Right lobe of liver (tissue), 6 donors: ENCODE measurements around the gene TPMT. TPM values are rescaled to one million over a fixed set of nuclear protein-coding genes. Genes with fewer than 3 reads are reported as not detected.

ENCODE experiments used
- ATAC-seq, 4 donors: fragments of 200-7000 bp; cut with Tn5 transposase; one replicate each; pipeline ENCODE4 v1.9.1; 2020; ENCODE audit warnings: mild to moderate bottlenecking in 4 of 4, moderate library complexity in 4 of 4
- DNase-seq, 3 donors: peaks; one replicate each; pipeline ENCODE4 v3.0.0-alpha.2; 2020
- H3K27ac ChIP-seq, 3 donors: fragments of 200-600 bp; one replicate each; pipeline ENCODE4 v1.8.0; 2022
- H3K27me3 ChIP-seq, 2 donors: fragments of 200-600 bp; one replicate each; pipeline ENCODE4 v1.8.0; 2022
- H3K36me3 ChIP-seq, 4 donors: fragments of 200-600 bp; sonication (generic) in 1 of 4; one replicate each; pipeline versions ENCODE4 v1.5.1 to v1.8.0; 2017 to 2022; ENCODE audit warnings: control low read depth in 1 of 4
- H3K4me1 ChIP-seq, 4 donors: fragments of 200-600 bp; sonication (generic) in 1 of 4; one replicate each; pipeline versions ENCODE4 v1.5.1 to v1.8.0; 2017 to 2022; ENCODE audit warnings: control low read depth in 1 of 4
- H3K4me3 ChIP-seq, 3 donors: fragments of 200-600 bp; one replicate each; pipeline ENCODE4 v1.8.0; 2022
- H3K9me3 ChIP-seq, 4 donors: fragments of 200-600 bp; sonication (generic) in 1 of 4; one replicate each; pipeline versions ENCODE4 v1.5.1 to v1.8.0; 2017 to 2022; ENCODE audit warnings: control low read depth in 1 of 4
- CTCF ChIP-seq, 4 donors: fragments of 200-600 bp in 3 of 4; fragments of 450-650 bp in 1 of 4; IDR thresholded peaks; one replicate each; pipeline versions ENCODE4 v1.5.1 to v1.8.0; 2016 to 2022; ENCODE audit warnings: antibody characterized with exemption in 4 of 4, mild to moderate bottlenecking in 2 of 4
- POLR2A ChIP-seq: fragments of 450-650 bp; IDR thresholded peaks from one replicate; pipeline ENCODE4 v1.6.1; 2017; ENCODE audit warnings: antibody characterized with exemption, mild to moderate bottlenecking
- WGBS: methylation state at CpG from one replicate; pipeline ENCODE4 v1.1.6; 2018; ENCODE audit warnings: low coverage, low lambda C conversion rate; ENCODE audit not compliant: insufficient coverage; ENCODE audit errors: missing lambda C conversion rate; 5-methylcytosine and 5-hydroxymethylcytosine counted together
- intact Hi-C, 2 donors: fragments of 100-400 bp; cut with DNase I; formaldehyde crosslinking; loops; one replicate each; pipeline versions ENCODE4 v1.11.2 to v1.14.1; 2022
- total RNA-seq, 6 experiments: library from RNA; depleted of rRNA in 2 of 6; stranded (reverse); fragments of >200 nt in 2 of 6; fragmentation: NEBNext Ultra II Directional in 3 of 6; extraction: Animal tissue kit (Norgen Biotek cat#: 25700) in 3 of 6; gene quantifications; one replicate each; pipeline versions ENCODE4 v1.1.0 to v1.2.4, GENCODE V29; 2016 to 2023
- donor health status: DM: no; HTN: yes; CAD: no.
- donor health status: DM: no; HTN: no; CAD: no.
- donor health status: DM: no; HTN: no; CAD: no.
- donor health status: DM: no; HTN: yes; CAD: no.
- donor health status: DM: no; HTN: yes; CAD: no.

The TPMT gene
- total RNA-seq, 6 experiments from 2014 or later, result 26.5 to 31.8 (median 27.7) TPM

DNA sequence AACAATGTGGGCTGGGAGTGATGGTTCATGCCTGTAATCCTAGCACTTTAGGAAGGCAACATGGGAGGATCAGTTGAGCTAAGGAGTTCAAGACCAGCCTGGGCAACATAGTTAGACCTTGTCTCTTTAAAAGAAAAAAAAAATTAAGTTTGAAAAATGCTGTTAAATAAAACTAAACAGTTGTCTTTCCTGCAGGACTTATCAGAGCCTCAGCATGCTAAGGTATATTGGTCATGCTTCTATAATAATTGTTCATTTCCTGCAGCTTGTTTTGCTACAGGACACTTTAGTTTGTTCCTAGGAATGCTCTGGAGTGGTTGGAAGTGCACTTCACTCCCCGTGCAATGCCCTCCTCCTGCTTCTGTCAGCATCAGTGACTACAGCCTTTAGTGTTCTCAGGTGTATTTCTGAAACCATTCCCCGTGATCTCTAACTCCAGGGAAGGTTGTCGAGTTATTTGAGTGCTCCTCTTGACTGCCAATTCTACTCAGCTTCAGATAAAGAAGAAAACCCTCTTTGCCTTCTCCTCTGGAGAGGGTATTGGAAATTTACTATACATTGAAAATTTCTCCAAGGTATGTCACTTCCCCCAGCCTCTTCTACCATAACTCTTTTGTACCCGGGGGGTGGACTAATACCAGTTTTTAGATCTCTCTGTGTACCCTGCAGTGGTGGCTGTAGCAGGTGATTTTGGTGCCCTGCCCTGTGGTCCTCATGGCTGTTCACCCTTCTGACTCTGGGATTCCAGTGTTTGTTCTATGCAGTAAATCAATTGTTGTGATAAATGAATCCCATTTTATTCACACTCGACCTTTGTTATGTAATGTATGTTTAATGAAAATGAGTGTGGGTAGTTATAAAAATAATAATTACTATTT, 66.2 kb downstream of the TPMT start:
- no peak for TF ChIP-seq CTCF (IDR thresholded peaks at IDR 0.05)
- no peak for TF ChIP-seq POLR2A
- no peaks in the 10 kb centered on the region for H3K4me1 ChIP-seq
- no peaks in the 10 kb centered on the region for H3K9me3 ChIP-seq
- no peaks in the 10 kb centered on the region for H3K27me3 ChIP-seq
- intact Hi-C loops, result no loop called here
- no peak for DNase-seq
- no peak for ATAC-seq
- 65% methylated on average over 5 of the region's 5 CpGs for WGBS
- no peaks in the 10 kb centered on the region for H3K36me3 ChIP-seq
- H3K4me3 ChIP-seq, result no peak overlapping the region
- H3K27ac ChIP-seq, result no peak overlapping the region

- no peak for TF ChIP-seq CTCF (IDR thresholded peaks at IDR 0.05)
- no peak for TF ChIP-seq POLR2A
- H3K4me3 ChIP-seq, result no peak overlapping the region
- DNase-seq (no peak), ATAC-seq (no peak)
- H3K27ac ChIP-seq, result no peak overlapping the region
- no peaks in the 10 kb centered on the region for H3K9me3 ChIP-seq
- no peaks in the 10 kb centered on the region for H3K36me3 ChIP-seq
- H3K4me1 ChIP-seq, result no peaks in the 10 kb centered on the region
- 86% methylated on average over 5 of the region's 5 CpGs for WGBS
- H3K27me3 ChIP-seq, result no peaks in the 10 kb centered on the region
- intact Hi-C loops, result no loop called here
Observed at GRCh38 chr6:18087396-18088165, 67.3 kb downstream of the TPMT start.

DNA sequence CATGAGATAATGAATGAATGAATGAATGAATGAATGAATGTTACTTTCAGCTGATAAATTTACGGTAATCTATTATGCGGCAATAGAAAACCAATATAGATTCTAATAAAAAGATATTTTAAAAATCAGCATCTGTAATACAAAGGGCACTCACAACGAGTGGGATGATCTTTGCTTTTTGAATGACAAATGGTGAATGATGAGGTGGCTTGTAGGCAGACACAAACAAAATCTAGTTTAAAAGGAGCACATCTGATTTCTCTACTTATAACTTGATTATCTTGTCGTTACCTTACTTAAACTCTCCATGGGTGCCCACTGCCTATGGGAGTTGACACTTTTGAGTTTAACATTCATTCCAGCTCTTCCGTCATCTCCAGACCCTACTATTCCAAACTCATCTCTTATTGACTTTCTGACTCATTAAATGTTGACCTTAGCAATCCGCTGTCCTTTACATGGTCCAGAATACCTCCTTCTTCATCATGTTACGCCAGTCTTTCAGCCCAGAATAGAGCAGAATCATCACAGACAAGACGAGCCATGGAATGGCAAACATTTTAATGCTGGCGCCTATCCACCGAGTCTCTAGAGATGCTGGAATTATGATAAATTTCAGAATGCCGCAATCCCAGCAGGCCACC, 73.7 kb downstream of the TPMT start:
- no peak overlapping the region for H3K4me3 ChIP-seq
- H3K27me3 ChIP-seq, result no peaks in the 10 kb centered on the region
- no peak for TF ChIP-seq POLR2A
- TF ChIP-seq CTCF (IDR thresholded peaks at IDR 0.05), result no peak
- H3K27ac ChIP-seq, result no peak overlapping the region
- H3K4me1 ChIP-seq, result no peaks in the 10 kb centered on the region
- intact Hi-C loops, result no loop called here
- ATAC-seq (peak in 1 of 4 donors; percentile 90), DNase-seq (no peak)
- H3K36me3 ChIP-seq, result no peaks in the 10 kb centered on the region
- H3K9me3 ChIP-seq, result no peaks in the 10 kb centered on the region
- WGBS, result 69% methylated on average over 11 of the region's 11 CpGs

DNA sequence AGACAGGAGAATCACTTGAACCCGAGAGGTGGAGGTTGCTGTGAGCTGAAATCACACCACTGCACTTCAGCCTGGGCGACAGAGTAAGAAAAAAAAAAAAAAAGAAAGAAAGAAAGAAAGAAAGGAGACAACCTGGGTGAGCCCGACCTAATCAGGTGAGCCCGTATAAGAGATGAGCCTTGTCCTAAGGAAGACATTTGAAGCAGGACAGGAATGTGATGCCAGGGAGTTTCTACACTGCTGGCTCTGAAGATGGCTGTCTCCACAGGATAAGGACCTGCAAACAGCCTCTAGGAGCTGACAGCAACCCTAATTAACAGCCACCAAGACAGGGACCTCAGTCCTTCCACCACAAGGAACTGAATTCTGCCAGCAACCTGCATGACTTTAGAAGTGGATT, 74.3 kb downstream of the TPMT start:
- Histone ChIP-seq H3K9me3 (no peaks in the 10 kb centered on the region), H3K4me3 (no peak overlapping the region), H3K27ac (no peak overlapping the region), H3K27me3 (no peaks in the 10 kb centered on the region), H3K4me1 (no peaks in the 10 kb centered on the region), H3K36me3 (no peaks in the 10 kb centered on the region)
- ATAC-seq, result no peak
- no peak for DNase-seq
- intact Hi-C loops, result no loop called here
- TF ChIP-seq POLR2A, result no peak
- no peak for TF ChIP-seq CTCF (IDR thresholded peaks at IDR 0.05)
- 83% methylated on average over 4 of the region's 4 CpGs for WGBS
